Activated CD4-positive, alpha-beta T cell treated with anti-CD3 and anti-CD28 coated beads, Interleukin-2, amount 50 U/mL, for 48 hours (primary cell): ENCODE measurements around the gene PFKL.
"Not testable (repeated sequence)": the region's sequence is repeated elsewhere in the genome, so short reads cannot be mapped to it uniquely, and the experiment has no call there.

Experiments used
- DNase-seq, 2 experiments: peaks; one replicate each; pipeline ENCODE4 v3.0.0-alpha.2; 2020

PFKL gene

DNA sequence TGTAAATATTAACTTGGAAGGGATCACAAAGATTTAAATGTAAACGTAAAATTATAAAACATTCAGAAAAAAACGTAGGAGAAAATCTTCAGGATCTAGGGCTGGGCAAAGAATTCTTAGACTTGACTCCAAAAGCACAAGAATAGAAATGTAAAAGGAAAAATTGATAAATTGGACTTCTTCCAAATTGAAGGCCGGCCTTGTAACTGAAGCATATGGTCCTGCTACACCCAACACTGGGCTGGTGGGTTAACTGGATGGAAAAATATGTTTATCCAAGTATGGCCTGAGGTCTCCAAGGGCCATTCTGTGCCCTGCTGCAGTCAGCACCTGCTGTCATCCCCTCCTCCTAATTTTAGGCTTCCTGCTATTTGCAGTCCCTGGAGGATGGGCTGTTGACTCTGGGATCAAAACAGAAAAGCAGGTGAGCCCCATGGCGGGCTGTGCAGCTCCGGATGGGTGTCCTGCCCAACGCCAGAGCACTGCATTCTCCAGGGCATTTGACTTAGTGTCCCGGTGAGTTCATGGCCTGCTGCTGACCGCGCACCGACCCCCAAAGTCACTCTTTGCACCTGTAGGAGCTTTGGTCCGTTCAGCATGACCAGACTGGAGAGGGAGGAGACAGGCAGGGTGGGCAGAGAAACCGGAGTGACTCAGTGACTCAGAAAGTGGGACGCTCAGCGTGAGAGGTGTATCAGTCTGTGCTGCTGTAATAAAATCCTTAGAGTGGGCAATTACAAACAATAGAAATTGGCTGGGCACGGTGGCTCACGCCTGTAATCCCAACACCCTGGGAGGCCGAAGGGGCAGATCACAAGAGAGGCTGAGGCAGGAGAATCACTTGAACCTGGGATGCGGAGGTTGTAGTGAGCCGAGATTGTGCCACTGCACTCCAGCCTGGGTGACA, 20.2 kb upstream of the PFKL start:
- no peak for DNase-seq

DNA sequence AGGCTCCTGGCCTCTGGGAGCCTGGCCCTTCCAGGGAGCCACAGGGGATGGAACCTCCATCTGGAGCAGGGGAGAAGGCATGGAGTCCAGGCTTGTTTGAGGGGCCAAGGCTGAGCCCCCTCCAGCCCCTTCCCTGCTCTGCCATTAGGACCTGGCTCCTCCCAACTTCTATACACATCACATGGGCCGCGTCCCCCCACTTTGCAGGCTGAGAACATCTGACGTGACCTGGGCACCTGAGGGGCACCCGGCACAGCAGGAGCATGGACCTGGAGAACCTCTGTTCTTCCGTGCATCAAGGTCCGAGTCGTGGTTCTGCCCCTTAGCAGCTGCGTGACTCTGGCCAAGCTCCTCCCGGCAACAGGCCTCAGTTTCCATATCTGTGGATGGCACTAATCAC, 18.1 kb upstream of the PFKL start:
- no peak for DNase-seq

DNA sequence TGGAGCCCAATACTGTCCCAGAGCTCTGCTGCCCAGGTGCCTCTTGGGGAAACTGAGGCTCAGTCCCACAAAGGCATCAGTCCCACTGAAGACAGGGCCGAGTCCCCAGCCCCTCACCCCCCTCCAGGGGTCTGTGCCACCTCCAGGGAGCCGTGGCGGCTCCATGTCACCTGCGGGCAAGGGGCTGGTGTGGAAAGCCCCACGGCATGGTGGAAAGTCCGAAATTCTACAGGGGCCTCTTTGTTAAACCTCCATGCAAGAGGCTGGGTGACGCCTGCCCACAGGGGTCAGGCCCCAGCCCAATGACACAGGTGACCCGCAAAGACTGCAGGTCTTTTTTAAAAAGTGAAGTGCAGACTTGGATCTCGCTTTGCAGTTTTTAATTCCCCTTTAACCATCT, 17.5 kb upstream of the PFKL start:
- no peak for DNase-seq

DNA sequence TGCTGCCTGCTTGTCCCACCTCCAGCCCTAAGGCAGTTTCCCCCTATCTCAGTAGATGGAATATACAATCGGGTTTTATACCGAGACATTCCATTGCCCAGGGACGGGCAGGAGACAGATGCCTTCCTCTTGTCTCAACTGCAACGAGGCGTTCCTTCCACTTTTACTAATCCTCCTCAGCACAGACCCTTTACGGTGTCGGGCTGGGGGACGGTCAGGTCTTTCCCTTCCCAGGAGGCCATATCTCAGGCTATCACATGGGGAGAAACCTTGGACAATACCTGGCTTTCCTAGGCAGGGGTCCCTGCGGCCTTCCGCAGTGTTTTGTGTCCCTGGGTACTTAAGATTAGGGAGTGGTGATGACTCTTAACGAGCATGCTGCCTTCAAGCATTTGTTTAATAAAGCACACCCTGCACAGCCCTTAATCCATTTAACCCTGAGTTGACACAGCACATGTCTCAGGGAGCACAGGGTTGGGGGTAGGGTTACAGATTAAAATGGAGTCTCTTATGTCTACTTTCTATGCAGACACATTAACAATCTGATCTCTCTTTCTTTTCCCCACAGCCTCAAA, 16.6 kb upstream of the PFKL start:
- not testable (repeated sequence) for DNase-seq

DNA sequence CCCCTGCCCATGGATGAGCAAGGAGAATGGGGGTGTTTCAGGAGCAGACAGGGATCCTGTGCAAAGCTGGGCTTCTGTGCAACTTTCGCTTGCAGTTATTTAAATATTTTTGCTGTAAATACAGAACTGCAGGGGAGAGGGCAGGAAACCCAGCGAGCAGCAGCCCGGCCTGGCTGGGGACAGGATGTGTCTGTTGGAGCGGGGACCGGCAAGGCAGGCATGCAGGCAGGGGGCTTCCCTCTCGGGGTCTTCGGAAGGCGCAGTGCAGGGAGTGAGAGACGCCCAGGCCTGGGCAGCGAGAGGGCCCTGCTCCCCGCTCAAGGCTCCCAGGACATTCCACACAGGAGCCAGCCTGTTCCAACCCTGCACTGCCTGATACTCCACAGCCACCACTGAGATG, 15.9 kb upstream of the PFKL start:
- DNase-seq = no peak

DNA sequence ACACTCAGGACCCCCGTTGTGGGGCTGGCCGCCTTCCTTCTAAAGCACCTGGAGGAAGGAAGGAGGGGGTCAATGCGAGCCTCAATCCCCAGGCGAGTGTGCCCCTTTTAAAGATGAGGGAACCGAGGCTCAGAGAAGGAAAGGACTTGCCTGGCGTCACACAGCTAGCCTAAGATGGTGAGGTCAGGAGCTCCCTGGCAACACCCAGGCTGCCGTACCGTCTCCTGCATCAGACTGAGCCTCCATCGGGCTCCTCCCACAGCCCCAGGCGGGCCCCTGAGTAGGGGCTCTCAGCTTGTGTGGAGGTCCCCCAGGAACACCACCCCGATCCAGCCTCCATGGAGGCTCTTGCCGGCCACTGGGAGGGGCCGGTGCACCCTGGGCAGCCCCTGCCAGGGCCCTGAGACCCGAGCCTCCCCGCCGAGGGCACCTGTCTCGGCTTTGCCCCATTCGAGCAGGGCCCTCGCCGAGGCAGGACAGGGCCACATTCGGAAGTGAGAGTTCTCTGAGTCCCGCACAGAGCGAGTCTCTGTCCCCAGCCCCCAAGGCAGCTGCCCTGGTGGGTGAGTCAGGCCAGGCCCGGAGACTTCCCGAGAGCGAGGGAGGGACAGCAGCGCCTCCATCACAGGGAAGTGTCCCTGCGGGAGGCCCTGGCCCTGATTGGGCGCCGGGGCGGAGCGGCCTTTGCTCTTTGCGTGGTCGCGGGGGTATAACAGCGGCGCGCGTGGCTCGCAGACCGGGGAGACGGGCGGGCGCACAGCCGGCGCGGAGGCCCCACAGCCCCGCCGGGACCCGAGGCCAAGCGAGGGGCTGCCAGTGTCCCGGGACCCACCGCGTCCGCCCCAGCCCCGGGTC, 14.5 kb upstream of the PFKL start, which contains the start of gene AIRE:
Gene AIRE (plus strand): TSS at position 739 of the 855 bp plus-strand sequence. CDS start 131 bp downstream, outside the sequence.
- no peak for DNase-seq

DNA sequence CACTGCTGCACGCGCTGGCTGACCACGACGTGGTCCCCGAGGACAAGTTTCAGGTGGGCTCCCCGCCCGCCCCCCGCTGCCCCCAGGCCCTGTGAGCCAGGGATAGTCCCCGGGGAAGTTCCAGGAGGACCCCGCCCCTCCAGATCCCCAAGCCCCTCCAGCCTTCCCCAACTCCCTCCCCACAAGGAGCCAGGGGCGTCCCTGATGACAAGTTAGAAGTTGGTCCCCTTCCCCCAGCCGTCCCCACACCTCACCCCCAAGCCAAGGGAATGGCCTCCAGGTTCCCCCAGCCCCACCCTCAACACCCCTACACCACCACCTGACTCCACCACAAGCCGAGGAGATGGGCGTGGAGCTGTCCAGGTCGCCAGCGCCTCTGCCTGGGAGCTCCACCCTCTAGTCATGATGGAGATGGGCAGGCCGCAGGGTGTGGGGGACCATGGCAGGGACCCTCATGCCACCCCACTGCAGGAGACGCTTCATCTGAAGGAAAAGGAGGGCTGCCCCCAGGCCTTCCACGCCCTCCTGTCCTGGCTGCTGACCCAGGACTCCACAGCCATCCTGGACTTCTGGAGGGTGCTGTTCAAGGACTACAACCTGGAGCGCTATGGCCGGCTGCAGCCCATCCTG, 13.7 kb upstream of the PFKL start:
- no peak for DNase-seq

DNA sequence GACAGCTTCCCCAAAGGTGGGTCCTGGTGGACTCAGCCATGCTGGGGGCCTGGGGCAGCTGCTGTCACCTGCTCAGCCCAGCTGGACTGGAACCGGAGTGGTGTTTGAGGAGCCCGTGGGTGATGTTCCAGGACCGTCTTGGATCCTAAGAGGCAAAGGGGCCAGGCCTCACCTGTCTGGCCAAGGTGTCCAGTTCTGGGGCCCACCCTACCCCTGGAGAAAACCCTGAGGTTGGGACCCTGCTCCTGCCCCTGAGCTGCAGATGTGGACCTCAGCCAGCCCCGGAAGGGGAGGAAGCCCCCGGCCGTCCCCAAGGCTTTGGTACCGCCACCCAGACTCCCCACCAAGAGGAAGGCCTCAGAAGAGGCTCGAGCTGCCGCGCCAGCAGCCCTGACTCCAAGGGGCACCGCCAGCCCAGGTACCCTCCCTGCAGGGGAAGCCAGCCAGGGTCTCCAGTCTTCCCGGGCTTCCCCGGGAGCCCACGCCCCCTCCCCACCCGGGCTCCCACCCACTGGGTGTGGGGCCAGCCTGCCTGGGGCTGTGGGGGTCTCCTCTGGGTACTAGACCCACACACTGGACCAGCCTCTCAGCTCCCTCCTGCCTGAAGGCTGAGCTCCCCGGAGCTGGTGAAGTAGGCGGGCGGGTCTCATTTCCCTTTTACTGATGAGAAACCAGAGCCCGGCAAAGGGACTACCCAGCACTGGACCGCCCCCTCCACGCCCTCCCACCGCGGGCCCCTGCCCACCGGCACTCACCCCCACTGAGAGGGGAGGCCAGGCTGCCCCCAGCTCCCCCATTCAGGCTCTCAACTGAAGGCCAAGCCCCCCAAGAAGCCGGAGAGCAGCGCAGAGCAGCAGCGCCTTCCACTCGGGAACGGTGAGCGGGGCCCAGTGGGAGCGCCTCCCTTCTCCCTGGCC, 12.9 kb upstream of the PFKL start:
- DNase-seq = no peak

DNA sequence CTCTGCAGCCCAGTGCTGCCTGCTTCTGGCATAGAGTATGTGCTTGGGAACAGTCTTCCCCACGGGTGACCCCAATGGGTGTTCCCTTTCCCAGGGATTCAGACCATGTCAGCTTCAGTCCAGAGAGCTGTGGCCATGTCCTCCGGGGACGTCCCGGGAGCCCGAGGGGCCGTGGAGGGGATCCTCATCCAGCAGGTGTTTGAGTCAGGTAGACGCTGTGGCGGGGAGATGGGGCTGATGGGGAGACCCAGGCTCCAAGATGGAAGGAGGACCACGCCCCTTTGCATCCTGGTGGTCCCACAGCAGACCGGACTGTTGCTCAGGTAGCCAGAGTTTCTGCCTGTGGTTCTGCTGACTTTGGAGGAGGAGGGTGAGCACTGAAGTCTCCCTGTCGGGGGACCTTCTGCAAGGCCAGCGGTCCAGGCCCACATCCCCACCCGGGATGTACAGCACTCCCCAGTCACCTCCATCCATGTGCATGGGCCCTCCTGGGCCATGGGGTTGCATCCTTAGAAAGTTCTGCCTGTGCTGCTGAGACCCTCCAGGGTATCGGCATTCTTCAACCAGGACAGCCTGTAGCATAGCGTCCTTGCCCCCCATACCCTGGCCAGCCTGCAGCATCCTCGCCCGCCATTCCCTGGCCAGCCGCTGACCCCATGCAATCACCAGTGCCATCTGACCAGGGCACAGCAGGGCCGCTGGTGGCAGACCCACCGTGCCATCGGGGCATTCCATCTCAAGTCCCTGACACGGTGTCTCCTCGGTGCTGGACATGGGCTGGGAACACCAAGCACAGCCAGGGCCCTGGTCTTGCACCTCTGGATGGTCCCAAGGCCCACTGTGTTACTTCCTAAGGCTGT, 11.4 kb upstream of the PFKL start:
- no peak for DNase-seq

DNA sequence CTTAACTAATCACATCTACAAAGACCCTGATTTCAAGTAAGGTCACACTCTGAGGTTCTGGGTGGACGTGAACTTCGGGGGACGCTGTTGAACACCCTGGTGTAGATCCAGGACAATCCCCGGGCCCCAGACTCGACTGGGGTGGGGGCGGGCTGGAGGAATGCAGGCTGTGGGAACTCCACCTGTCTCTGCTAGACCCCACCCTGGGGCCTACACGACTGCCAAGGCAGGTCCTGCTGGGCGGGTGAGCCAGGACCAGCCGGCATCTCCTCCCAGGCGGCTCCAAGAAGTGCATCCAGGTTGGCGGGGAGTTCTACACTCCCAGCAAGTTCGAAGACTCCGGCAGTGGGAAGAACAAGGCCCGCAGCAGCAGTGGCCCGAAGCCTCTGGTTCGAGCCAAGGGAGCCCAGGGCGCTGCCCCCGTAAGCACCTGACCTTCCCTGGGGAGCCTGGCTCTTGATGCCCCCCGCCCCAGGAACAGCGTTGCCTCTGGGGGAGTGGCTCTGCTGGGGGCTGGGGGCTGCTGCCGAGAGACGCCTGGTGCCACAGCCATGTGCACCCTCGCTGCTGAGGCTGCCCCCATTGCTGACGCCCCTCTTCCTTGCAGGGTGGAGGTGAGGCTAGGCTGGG, 10.4 kb upstream of the PFKL start:
- no peak for DNase-seq

DNA sequence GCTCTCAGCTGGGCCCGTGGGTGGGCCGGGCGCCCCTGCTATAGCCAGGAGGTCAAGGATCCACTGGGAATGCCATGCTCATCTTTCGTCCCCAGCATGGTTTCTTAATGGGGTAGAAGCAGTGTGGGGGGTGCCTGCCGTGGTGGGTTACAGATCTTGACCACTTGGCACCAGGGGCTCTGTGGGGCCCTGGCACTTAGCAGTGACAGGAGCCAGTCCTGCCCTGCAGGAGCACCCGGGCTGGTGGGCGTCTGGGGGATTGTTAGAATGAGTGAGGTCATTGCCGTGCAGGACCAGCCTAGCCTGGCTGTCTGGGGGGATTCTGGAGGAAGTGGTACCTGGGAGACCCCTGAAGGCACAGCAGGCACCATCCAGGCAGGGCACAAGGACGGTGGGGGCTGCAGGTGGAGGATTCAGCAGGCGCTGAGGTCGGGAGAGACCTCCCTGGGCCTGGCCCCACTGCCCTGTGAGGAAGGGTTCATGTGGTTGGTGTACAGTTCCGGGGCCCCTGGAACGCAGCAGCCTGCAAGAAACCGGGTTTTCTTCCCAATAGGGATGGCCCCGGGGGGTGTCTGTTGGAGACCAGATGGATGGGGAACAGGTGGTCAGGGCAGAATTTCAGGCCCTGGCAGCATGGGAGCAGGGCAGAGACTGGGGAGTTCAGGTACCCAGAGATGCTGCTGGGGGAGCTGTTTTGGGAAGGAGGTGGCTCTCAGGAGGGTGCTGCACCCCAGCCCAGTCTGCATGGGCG, 9.4 kb upstream of the PFKL start:
- no peak for DNase-seq

DNA sequence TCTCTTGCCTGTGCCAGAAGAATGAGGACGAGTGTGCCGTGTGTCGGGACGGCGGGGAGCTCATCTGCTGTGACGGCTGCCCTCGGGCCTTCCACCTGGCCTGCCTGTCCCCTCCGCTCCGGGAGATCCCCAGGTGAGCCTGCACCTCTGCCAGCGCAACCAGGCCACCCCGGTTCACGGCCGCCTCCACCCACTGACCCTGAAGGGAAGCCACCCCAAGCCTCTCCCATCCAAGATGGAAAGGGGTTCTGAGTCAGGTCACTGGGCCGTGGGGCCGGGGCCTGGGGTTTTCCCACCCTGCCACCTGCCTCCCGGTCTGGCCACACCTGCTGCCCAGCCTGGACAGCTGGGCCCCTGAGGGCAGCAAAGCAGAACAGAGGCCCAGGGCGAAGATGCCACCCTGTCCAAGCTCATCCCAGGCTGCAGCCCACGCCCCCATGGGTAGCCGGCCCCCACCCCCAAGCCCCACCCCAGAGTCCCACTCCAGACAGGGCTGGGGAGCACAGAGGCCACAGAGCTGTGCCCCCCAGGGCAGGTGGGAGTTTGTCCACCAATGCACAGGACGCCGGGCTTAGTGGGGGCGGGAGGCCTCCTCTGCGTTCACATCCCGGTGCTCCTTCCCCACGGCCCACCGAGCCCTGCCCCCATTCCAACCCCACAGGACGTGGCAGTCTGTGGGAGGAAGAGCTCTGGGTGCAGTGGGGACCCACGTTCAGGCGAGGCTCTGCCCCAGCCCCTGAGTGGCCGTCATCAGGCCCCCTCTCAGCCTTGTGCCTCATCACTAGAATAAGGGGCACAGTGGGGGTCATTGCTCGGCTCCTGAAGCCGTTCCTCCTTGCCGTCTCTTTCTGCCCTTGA, 8.5 kb upstream of the PFKL start:
- DNase-seq = no peak

DNA sequence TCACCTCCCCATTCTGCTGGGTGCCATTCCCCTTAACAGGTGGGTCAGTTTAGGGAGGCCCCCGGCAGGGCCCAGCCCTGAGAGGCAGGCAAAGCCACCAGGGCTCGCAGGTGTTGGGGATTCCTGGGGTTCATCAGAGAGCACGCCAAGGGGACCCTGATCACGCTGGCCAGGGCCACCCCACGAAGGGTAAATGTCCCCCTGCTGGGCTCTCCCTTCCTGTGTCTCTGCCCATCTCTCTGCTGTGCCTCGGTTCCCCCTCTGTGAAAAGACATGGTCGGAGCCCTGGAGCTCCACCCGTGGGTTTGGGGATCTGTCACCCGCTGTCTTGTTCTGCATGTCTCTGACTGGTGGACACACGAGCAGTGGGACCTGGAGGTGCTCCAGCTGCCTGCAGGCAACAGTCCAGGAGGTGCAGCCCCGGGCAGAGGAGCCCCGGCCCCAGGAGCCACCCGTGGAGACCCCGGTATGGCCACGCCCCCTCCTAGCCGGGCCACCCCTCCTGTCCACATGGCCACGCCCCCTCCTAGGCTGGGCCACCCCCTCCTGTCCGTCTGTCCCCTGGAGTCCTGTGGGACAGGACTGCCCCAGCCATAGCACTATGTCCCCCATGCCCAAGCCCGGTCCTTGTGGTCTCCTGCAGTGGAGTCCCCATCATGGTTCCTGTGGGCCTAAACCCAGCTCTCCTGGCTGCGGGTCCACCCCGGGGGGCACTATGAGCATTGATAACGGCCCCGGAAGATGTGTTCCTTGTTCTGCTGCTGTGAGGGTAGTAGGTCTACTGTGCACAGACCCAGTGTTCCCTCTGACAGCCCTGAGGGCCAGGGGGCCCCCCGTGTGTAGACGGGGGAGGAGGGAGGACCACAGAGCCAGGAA, 7.7 kb upstream of the PFKL start:
- no peak for DNase-seq

DNA sequence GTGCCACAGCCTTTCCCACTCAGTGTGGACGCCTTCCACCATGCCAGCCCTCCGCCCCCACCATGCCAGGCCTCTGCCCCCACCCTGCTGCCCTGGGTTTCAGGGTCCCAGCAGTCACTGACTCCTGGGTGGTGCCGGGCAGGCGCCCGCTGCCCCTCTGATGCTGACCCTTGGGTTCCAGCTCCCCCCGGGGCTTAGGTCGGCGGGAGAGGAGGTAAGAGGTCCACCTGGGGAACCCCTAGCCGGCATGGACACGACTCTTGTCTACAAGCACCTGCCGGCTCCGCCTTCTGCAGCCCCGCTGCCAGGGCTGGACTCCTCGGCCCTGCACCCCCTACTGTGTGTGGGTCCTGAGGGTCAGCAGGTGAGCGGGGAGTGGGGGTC, 7.0 kb upstream of the PFKL start:
- DNase-seq = no peak

DNA sequence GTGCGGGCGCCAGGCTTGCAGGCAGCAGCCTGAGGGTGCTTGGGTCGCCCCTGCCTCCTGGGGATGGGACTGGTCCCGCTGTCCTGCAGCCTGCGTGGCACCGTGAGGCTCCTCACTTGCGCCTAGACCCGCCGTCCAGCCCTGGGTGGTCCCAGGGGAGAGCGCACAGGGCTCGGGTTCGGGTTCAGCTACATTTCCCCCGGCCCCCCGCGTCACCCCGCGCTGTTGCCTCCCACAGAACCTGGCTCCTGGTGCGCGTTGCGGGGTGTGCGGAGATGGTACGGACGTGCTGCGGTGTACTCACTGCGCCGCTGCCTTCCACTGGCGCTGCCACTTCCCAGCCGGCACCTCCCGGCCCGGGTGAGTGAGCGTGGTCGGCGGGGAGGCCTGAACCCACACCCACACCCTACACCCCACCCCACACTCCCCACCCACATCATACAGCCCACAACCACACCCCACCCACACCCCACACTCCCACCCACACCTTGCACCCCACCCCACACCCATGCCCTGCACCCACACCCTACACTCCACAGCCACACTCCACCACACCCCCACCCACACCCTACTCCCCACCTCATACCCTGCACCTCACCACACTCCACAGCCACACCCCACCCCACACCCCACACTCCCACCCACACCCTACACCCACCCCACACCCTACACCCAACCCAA, 6.2 kb upstream of the PFKL start:
- DNase-seq = no peak

DNA sequence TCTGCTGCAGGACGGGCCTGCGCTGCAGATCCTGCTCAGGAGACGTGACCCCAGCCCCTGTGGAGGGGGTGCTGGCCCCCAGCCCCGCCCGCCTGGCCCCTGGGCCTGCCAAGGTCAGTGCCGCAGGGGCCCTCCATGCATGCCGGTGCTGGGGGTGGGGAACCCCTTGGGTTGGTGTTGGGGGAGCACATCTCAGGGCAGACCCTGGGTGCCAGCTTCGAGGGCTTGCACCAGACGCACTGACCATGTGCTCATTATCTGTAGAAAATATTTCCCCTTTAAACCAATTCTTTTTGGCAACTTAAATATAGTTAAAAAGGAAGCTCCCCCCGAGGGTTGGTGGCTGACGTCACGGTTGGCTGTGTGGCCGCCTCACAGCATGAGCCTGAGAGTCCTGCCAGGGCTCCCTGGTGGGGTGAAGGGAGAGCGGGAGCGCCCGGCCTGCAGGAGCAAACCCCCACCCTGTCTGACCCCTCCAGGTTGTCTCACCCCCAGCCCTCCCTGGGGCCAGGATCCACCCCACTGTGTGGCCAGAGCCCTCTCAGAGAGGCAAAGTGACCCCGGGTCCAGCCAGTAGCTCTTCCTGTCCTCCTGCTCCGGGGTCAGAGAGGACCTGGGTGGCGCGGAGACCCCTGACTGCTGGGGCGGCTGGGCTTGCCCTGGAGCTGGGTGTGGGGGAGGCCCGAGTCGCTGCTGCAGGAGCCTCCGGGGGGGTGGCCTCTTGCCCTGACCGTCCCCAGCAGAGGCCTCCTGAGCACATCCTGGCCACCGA, 5.3 kb upstream of the PFKL start:
- no peak for DNase-seq
